ENCODE measurements around the gene MYOZ3.

DNA sequence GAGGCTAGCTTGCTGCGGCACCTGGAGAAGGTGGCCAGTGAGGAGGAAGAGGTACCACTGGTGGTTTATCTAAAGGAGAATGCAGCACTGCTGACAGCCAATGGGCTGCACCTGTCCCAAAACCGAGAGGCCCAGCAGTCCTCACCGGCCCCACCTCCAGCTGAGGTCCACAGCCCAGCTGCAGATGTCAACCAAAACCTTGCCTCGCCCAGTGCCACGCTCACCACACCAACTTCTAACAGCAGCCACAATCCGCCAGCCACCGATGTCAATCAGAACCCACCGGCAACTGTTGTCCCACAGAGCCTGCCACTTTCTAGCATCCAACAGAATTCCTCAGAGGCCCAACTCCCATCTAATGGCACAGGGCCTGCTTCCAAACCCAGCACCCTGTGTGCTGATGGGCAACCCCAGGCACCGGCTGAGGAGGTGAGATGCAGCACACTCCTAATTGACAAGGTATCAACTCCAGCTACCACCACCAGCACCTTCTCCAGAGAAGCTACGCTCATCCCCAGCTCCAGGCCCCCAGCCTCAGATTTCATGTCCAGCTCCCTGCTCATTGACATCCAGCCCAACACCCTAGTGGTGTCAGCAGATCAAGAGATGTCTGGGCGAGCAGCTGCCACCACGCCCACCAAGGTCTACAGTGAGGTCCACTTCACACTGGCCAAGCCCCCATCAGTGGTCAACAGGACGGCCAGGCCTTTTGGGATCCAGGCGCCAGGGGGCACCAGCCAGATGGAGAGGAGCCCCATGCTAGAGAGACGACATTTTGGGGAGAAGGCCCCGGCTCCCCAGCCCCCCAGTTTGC lies 12.6 kb upstream of the MYOZ3 start:
- TF ChIP-seq, protein P1, sequence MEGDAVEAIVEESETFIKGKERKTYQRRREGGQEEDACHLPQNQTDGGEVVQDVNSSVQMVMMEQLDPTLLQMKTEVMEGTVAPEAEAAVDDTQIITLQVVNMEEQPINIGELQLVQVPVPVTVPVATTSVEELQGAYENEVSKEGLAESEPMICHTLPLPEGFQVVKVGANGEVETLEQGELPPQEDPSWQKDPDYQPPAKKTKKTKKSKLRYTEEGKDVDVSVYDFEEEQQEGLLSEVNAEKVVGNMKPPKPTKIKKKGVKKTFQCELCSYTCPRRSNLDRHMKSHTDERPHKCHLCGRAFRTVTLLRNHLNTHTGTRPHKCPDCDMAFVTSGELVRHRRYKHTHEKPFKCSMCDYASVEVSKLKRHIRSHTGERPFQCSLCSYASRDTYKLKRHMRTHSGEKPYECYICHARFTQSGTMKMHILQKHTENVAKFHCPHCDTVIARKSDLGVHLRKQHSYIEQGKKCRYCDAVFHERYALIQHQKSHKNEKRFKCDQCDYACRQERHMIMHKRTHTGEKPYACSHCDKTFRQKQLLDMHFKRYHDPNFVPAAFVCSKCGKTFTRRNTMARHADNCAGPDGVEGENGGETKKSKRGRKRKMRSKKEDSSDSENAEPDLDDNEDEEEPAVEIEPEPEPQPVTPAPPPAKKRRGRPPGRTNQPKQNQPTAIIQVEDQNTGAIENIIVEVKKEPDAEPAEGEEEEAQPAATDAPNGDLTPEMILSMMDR (IDR thresholded peaks at IDR 0.05; ENCODE audit: low read depth, low read length, missing input control) = no peak
- TF ChIP-seq, protein P2, sequence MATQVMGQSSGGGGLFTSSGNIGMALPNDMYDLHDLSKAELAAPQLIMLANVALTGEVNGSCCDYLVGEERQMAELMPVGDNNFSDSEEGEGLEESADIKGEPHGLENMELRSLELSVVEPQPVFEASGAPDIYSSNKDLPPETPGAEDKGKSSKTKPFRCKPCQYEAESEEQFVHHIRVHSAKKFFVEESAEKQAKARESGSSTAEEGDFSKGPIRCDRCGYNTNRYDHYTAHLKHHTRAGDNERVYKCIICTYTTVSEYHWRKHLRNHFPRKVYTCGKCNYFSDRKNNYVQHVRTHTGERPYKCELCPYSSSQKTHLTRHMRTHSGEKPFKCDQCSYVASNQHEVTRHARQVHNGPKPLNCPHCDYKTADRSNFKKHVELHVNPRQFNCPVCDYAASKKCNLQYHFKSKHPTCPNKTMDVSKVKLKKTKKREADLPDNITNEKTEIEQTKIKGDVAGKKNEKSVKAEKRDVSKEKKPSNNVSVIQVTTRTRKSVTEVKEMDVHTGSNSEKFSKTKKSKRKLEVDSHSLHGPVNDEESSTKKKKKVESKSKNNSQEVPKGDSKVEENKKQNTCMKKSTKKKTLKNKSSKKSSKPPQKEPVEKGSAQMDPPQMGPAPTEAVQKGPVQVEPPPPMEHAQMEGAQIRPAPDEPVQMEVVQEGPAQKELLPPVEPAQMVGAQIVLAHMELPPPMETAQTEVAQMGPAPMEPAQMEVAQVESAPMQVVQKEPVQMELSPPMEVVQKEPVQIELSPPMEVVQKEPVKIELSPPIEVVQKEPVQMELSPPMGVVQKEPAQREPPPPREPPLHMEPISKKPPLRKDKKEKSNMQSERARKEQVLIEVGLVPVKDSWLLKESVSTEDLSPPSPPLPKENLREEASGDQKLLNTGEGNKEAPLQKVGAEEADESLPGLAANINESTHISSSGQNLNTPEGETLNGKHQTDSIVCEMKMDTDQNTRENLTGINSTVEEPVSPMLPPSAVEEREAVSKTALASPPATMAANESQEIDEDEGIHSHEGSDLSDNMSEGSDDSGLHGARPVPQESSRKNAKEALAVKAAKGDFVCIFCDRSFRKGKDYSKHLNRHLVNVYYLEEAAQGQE (IDR thresholded peaks at IDR 0.05) = no peak
- TF ChIP-seq GABPA (IDR thresholded peaks at IDR 0.05 in 1 of 2, conservative IDR thresholded peaks at IDR 0.05 in 1 of 2) = no peak
- TF ChIP-seq FOXA2 (IDR thresholded peaks at IDR 0.05) = no peak

Measured in liver (tissue), 3 donors.